Esophagus squamous epithelium (tissue), 5 donors: ENCODE results near the gene ARHGAP4. TPM values are rescaled to one million over a fixed set of nuclear protein-coding genes. Genes with fewer than 3 reads are reported as not detected.

Experiments used
- DNase-seq: peaks from one replicate; lab custom pipeline; 2025; lab: John Stamatoyannopoulos, UW
- H3K27ac ChIP-seq, 4 donors: fragments of 200-600 bp; sonication (generic); one replicate each; pipeline ENCODE4 v1.5.1; 2016 to 2019; ENCODE audit warnings: mild to moderate bottlenecking in 1 of 4
- H3K27me3 ChIP-seq, 4 donors: fragments of 200-600 bp; sonication (generic); 1 replicate in 3 of 4; 2 replicates in 1 of 4; pipeline versions ENCODE4 v1.5.1 to v1.6.0; 2017 to 2021; ENCODE audit warnings: antibody characterized with exemption in 1 of 4
- H3K36me3 ChIP-seq, 3 donors: fragments of 200-600 bp; sonication (generic); one replicate each; pipeline ENCODE4 v1.5.1; 2016 to 2019
- H3K4me1 ChIP-seq, 3 donors: fragments of 200-600 bp; sonication (generic); one replicate each; pipeline ENCODE4 v1.5.1; 2017 to 2019
- H3K4me3 ChIP-seq, 4 donors: fragments of 200-600 bp; sonication (generic); 1 replicate in 3 of 4; 2 replicates in 1 of 4; pipeline ENCODE4 v1.5.1; 2016 to 2019; ENCODE audit warnings: mild to moderate bottlenecking in 2 of 4, moderate library complexity in 1 of 4
- H3K9me3 ChIP-seq, 3 donors: fragments of 200-600 bp; sonication (generic); one replicate each; pipeline ENCODE4 v1.5.1; 2016 to 2019
- POLR2A ChIP-seq, 4 donors: fragments of 450-650 bp; IDR thresholded peaks; one replicate each; pipeline ENCODE4 v1.6.1; 2017; ENCODE audit warnings: antibody characterized with exemption in 4 of 4, mild to moderate bottlenecking in 4 of 4, moderate library complexity in 3 of 4
- WGBS, 2 donors: methylation state at CpG; one replicate each; pipeline ENCODE4 v1.1.5; 2018; 5-methylcytosine and 5-hydroxymethylcytosine counted together
- intact Hi-C: fragments of 100-400 bp; cut with DNase I; formaldehyde crosslinking; loops from one replicate; pipeline ENCODE4 v1.15.0; 2022
- total RNA-seq, 4 donors: library from RNA; depleted of rRNA; stranded (reverse); fragments of >200 nt; gene quantifications; one replicate each; pipeline ENCODE4 v1.1.0, GENCODE V29; 2016
- TF ChIP-seq, protein P1 (sequence below), 6 experiments: fragments of 450-650 bp in 4 of 6; fragments of 200-600 bp in 2 of 6; sonication (generic) in 2 of 6; IDR thresholded peaks; one replicate each; pipeline ENCODE4 v1.5.1; 2016 to 2019; ENCODE audit warnings: antibody characterized with exemption in 6 of 6, mild to moderate bottlenecking in 4 of 6, moderate library complexity in 4 of 6
- donor health status: DM: yes; HTN: yes; CAD: no.

Gene ARHGAP4
- total RNA-seq, 4 donors from 2014 or later, result 3.9 to 18.3 (median 7.6) TPM

- no peak overlapping the region for H3K4me3 ChIP-seq
- WGBS, 2 donors, result no CpG with 5 or more reads among the region's 11 CpGs
- no peak for DNase-seq
- H3K27me3 ChIP-seq, result peaks cover 0 to 4% (median 0%) of the 10 kb centered on the region in 4 donors
- H3K36me3 ChIP-seq, result no peaks in the 10 kb centered on the region
- TF ChIP-seq, protein P1, sequence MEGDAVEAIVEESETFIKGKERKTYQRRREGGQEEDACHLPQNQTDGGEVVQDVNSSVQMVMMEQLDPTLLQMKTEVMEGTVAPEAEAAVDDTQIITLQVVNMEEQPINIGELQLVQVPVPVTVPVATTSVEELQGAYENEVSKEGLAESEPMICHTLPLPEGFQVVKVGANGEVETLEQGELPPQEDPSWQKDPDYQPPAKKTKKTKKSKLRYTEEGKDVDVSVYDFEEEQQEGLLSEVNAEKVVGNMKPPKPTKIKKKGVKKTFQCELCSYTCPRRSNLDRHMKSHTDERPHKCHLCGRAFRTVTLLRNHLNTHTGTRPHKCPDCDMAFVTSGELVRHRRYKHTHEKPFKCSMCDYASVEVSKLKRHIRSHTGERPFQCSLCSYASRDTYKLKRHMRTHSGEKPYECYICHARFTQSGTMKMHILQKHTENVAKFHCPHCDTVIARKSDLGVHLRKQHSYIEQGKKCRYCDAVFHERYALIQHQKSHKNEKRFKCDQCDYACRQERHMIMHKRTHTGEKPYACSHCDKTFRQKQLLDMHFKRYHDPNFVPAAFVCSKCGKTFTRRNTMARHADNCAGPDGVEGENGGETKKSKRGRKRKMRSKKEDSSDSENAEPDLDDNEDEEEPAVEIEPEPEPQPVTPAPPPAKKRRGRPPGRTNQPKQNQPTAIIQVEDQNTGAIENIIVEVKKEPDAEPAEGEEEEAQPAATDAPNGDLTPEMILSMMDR (IDR thresholded peaks at IDR 0.05), result no peak
- no peak for TF ChIP-seq POLR2A (IDR thresholded peaks at IDR 0.05)
- H3K4me1 ChIP-seq, result no peaks in the 10 kb centered on the region
- intact Hi-C loops, result loop anchor here (10.0 kb wide), 1 partner anchor 55 kb away; no protein-coding TSS in a partner anchor
- H3K27ac ChIP-seq, result no peak overlapping the region
- no peaks in the 10 kb centered on the region for H3K9me3 ChIP-seq
These were observed 55.8 kb downstream of the ARHGAP4 start for GRCh38 chrX:153870288-153870690.

- Histone ChIP-seq H3K36me3 (no peaks in the 10 kb centered on the region), H3K4me3 (no peak overlapping the region), H3K9me3 (no peaks in the 10 kb centered on the region), H3K4me1 (no peaks in the 10 kb centered on the region), H3K27ac (no peak overlapping the region), H3K27me3 (peaks cover 0 to 4% (median 0%) of the 10 kb centered on the region in 4 donors)
- intact Hi-C loops, result loop anchor here (10.0 kb wide), 1 partner anchor 55 kb away; no protein-coding TSS in a partner anchor
- no peak for TF ChIP-seq POLR2A (IDR thresholded peaks at IDR 0.05)
- TF ChIP-seq, protein P1 (IDR thresholded peaks at IDR 0.05), result no peak
- WGBS, 2 donors, result 70 to 100% methylated on average over 2 to 4 of the region's 31 CpGs
- no peak for DNase-seq
These were observed 56.4 kb downstream of the ARHGAP4 start for GRCh38 chrX:153869473-153870287.

- H3K36me3 ChIP-seq, result no peaks in the 10 kb centered on the region
- H3K27ac ChIP-seq, result no peak overlapping the region
- no peak for DNase-seq
- H3K4me3 ChIP-seq, result no peak overlapping the region
- peaks cover 0 to 4% (median 0%) of the 10 kb centered on the region in 4 donors for H3K27me3 ChIP-seq
- no peaks in the 10 kb centered on the region for H3K9me3 ChIP-seq
- H3K4me1 ChIP-seq, result no peaks in the 10 kb centered on the region
- WGBS, 2 donors, result 85% methylated on average over 13 of the region's 26 CpGs; no CpG with 5 or more reads in 1 of the 2 donors
- intact Hi-C loops, result no loop called here
- TF ChIP-seq, protein P1 (IDR thresholded peaks at IDR 0.05), result no peak
- TF ChIP-seq POLR2A (IDR thresholded peaks at IDR 0.05), result no peak
These were observed 57.2 kb downstream of the ARHGAP4 start for GRCh38 chrX:153868576-153869472.

GRCh38 chrX:153867671-153868070, 58.4 kb downstream of the ARHGAP4 start:
- Histone ChIP-seq H3K27ac (no peak overlapping the region), H3K27me3 (peaks cover 0 to 11% (median 0%) of the 10 kb centered on the region in 4 donors), H3K36me3 (no peaks in the 10 kb centered on the region), H3K9me3 (no peaks in the 10 kb centered on the region), H3K4me3 (no peak overlapping the region), H3K4me1 (no peaks in the 10 kb centered on the region)
- intact Hi-C loops, result no loop called here
- no peak for DNase-seq
- TF ChIP-seq, protein P1 (IDR thresholded peaks at IDR 0.05), result no peak
- TF ChIP-seq POLR2A (IDR thresholded peaks at IDR 0.05), result no peak
- WGBS, 2 donors, result 93% methylated on average over 8 of the region's 13 CpGs; no CpG with 5 or more reads in 1 of the 2 donors
